MCF 10A (cell line): Measurements from ENCODE around the gene MED12L. TPM values are rescaled to one million over a fixed set of nuclear protein-coding genes. Genes with fewer than 3 reads are reported as not detected.
"Not testable (repeated sequence)": the region's sequence is repeated elsewhere in the genome, so short reads cannot be mapped to it uniquely, and the experiment has no call there.

ENCODE experiments used
- BruUV-seq: library from RNA; stranded (reverse); fragments of 400-500 nt; replicated peaks from 2 replicates; lab custom pipeline; 2021; lab: Mats Ljungman, UMichigan
- CTCF ChIA-PET: fragments of 300-600 bp; sonication (Branson Sonifier 250); formaldehyde crosslinking; extraction: SDS; loops from one replicate; lab custom pipeline; 2021; ENCODE audit warnings: antibody characterized with exemption, inconsistent platforms; lab: Yijun Ruan, JAX
- POLR2A ChIA-PET: fragments of 300-600, 350-650 bp; sonication (Branson Sonifier 250); formaldehyde crosslinking; extraction: SDS; loops from one replicate; lab custom pipeline; 2020; ENCODE audit warnings: antibody characterized with exemption, inconsistent platforms; lab: Yijun Ruan, JAX
- DNase-seq: peaks from one replicate; pipeline ENCODE4 v3.0.0-alpha.2; 2018; ENCODE audit not compliant: unreplicated experiment
- H3K27ac Mint-ChIP-seq: one replicate; pipeline ENCODE4 v1.8.0; 2022; ENCODE audit warnings: mild to moderate bottlenecking, low read depth, mixed read lengths; ENCODE audit not compliant: unreplicated experiment
- H3K27me3 Mint-ChIP-seq: one replicate; pipeline ENCODE4 v1.8.0; 2022; ENCODE audit warnings: mixed read lengths; ENCODE audit not compliant: insufficient read depth, unreplicated experiment
- H3K36me3 Mint-ChIP-seq: one replicate; pipeline ENCODE4 v1.8.0; 2022; ENCODE audit warnings: mild to moderate bottlenecking, moderate library complexity, mixed read lengths; ENCODE audit not compliant: insufficient read depth, unreplicated experiment
- H3K4me1 Mint-ChIP-seq: one replicate; pipeline ENCODE4 v1.8.0; 2022; ENCODE audit warnings: mixed read lengths; ENCODE audit not compliant: insufficient read depth, unreplicated experiment
- H3K4me3 Mint-ChIP-seq: one replicate; pipeline ENCODE4 v1.8.0; 2022; ENCODE audit warnings: mild to moderate bottlenecking, moderate library complexity, mixed read lengths; ENCODE audit not compliant: unreplicated experiment
- H3K9me3 Mint-ChIP-seq: one replicate; pipeline ENCODE4 v1.8.0; 2022; ENCODE audit warnings: mixed read lengths; ENCODE audit not compliant: unreplicated experiment
- CTCF ChIP-seq: fragments of 200-600 bp; IDR thresholded peaks from one replicate; pipeline ENCODE4 v1.8.0; 2022; ENCODE audit warnings: antibody characterized with exemption, mild to moderate bottlenecking; ENCODE audit not compliant: unreplicated experiment
- intact Hi-C: fragments of 100-400 bp; cut with micrococcal nuclease; formaldehyde crosslinking; loops from 2 replicates; pipeline ENCODE4 v1.14.1; 2022
- total RNA-seq: library from RNA; stranded (reverse); gene quantifications from 2 replicates; pipeline ENCODE4 v1.2.3, GENCODE V29; 2022

MED12L gene
- total RNA-seq, 1 experiment from 2014 or later, result 0.47 TPM

- H3K9me3 Mint-ChIP-seq, H3K27ac Mint-ChIP-seq, POLR2A ChIA-PET, H3K36me3 Mint-ChIP-seq, H3K27me3 Mint-ChIP-seq, DNase-seq, H3K4me1 Mint-ChIP-seq, BruUV-seq, H3K4me3 Mint-ChIP-seq: not testable (repeated sequence)
- TF ChIP-seq CTCF, result peak; percentile 4
- intact Hi-C loops, result loop anchor here (5.0 kb wide), 2 partner anchors 667 to 747 kb away; no protein-coding TSS in a partner anchor
- CTCF ChIA-PET, result interaction anchor here (1.9 to 3.7 kb wide), 3 partner anchors 18 to 113 kb away, joined by 9 to 94 read pairs (median 9); partner anchors contain the start of gene P2RY14
Measured at GRCh38 chr3:151169948-151170679, 84.7 kb downstream of the MED12L start.

GRCh38 chr3:151171145-151171757 is 85.8 kb downstream of the MED12L start:
- ChIA-PET POLR2A (no interaction called here), CTCF (interaction anchor here (0.7 to 2.1 kb wide), 6 partner anchors 36 to 113 kb away, joined by 3 to 11 read pairs (median 5); no protein-coding TSS in a partner anchor)
- no peak for DNase-seq
- Mint-ChIP-seq H3K27ac (no peak overlapping the region), H3K4me3 (no peak overlapping the region), H3K9me3 (no peaks in the 10 kb centered on the region), H3K36me3 (no peaks in the 10 kb centered on the region), H3K27me3 (no peaks in the 10 kb centered on the region), H3K4me1 (no peaks in the 10 kb centered on the region)
- intact Hi-C loops, result no loop called here
- BruUV-seq, result no TSS peak
- TF ChIP-seq CTCF, result no peak

- intact Hi-C loops, result no loop called here
- no peak for TF ChIP-seq CTCF
- Mint-ChIP-seq H3K4me3 (no peak overlapping the region), H3K9me3 (no peaks in the 10 kb centered on the region), H3K27me3 (no peaks in the 10 kb centered on the region), H3K27ac (no peak overlapping the region), H3K36me3 (no peaks in the 10 kb centered on the region), H3K4me1 (no peaks in the 10 kb centered on the region)
- ChIA-PET POLR2A (no interaction called here), CTCF (no interaction called here)
- no peak for DNase-seq
- no TSS peak for BruUV-seq
Measured at GRCh38 chr3:151174351-151174750, 88.9 kb downstream of the MED12L start.

GRCh38 chr3:151175952-151176351 is 90.5 kb downstream of the MED12L start:
- Mint-ChIP-seq H3K27me3 (no peaks in the 10 kb centered on the region), H3K4me1 (no peaks in the 10 kb centered on the region), H3K27ac (no peak overlapping the region), H3K9me3 (no peaks in the 10 kb centered on the region), H3K36me3 (no peaks in the 10 kb centered on the region), H3K4me3 (no peak overlapping the region)
- no TSS peak for BruUV-seq
- ChIA-PET POLR2A (no interaction called here), CTCF (interaction anchor here (1.5 kb wide), 1 partner anchor 52 kb away, joined by 10 read pairs; no protein-coding TSS in a partner anchor)
- DNase-seq, result no peak
- intact Hi-C loops, result no loop called here
- TF ChIP-seq CTCF, result no peak
